Omental fat pad (tissue), 4 donors: Measurements from ENCODE around the gene KLC3. TPM values are rescaled to one million over a fixed set of nuclear protein-coding genes. Genes with fewer than 3 reads are reported as not detected.

ENCODE experiments used
- ATAC-seq: fragments of 150-250 bp; one replicate; pipeline ENCODE4 v1.9.1; 2016; ENCODE audit warnings: mild to moderate bottlenecking, moderate library complexity; ENCODE audit not compliant: low FRiP score
- DNase-seq: peaks from one replicate; pipeline ENCODE4 v3.0.0-alpha.2; 2019; ENCODE audit warnings: low spot score
- CTCF ChIP-seq, 3 donors: fragments of 450-650 bp; IDR thresholded peaks; one replicate each; pipeline ENCODE4 v1.5.1; 2016 to 2017; ENCODE audit warnings: antibody characterized with exemption in 3 of 3, mild to moderate bottlenecking in 3 of 3, moderate library complexity in 2 of 3
- total RNA-seq, 4 donors: library from RNA; depleted of rRNA; stranded (reverse); fragments of >200 nt; gene quantifications; one replicate each; pipeline ENCODE4 v1.1.0, GENCODE V29; 2016

KLC3 gene
- total RNA-seq, 4 donors from 2014 or later = 0.36 to 2.0 TPM; not detected in 2

GRCh38 chr19:45347570-45348366, 7.2 kb downstream of the KLC3 start:
- no peak for ATAC-seq
- no peak for TF ChIP-seq CTCF (IDR thresholded peaks at IDR 0.05)
- no peak for DNase-seq

- ATAC-seq (no peak), DNase-seq (no peak)
- TF ChIP-seq CTCF (IDR thresholded peaks at IDR 0.05) = no peak
Measured at GRCh38 chr19:45348367-45349125, 8.0 kb downstream of the KLC3 start.

- DNase-seq (no peak), ATAC-seq (no peak)
- TF ChIP-seq CTCF (IDR thresholded peaks at IDR 0.05) = no peak
Measured at GRCh38 chr19:45349126-45349415, 8.5 kb downstream of the KLC3 start.

GRCh38 chr19:45349430-45349941, 8.9 kb downstream of the KLC3 start:
- ATAC-seq (no peak), DNase-seq (no peak)
- no peak for TF ChIP-seq CTCF (IDR thresholded peaks at IDR 0.05)

GRCh38 chr19:45350477-45351058, 10.0 kb downstream of the KLC3 start:
- no peak for TF ChIP-seq CTCF (IDR thresholded peaks at IDR 0.05)
- DNase-seq = no peak
- no peak for ATAC-seq

GRCh38 chr19:45351401-45351952, 10.9 kb downstream of the KLC3 start:
- no peak for TF ChIP-seq CTCF (IDR thresholded peaks at IDR 0.05)
- ATAC-seq = no peak

More at GRCh38 chr19:45351401-45351952, 10.9 kb downstream of the KLC3 start:
- no peak for DNase-seq
